Endothelial cell of hepatic sinusoid (primary cell): ENCODE data around the gene TNMD.

ENCODE experiments used
- in situ Hi-C: cut with HindIII; loops from 2 replicates; pipeline ENCODE4 v1.10.0; 2017; ENCODE audit warnings: low sequenced_read_pairs

The TNMD gene

DNA sequence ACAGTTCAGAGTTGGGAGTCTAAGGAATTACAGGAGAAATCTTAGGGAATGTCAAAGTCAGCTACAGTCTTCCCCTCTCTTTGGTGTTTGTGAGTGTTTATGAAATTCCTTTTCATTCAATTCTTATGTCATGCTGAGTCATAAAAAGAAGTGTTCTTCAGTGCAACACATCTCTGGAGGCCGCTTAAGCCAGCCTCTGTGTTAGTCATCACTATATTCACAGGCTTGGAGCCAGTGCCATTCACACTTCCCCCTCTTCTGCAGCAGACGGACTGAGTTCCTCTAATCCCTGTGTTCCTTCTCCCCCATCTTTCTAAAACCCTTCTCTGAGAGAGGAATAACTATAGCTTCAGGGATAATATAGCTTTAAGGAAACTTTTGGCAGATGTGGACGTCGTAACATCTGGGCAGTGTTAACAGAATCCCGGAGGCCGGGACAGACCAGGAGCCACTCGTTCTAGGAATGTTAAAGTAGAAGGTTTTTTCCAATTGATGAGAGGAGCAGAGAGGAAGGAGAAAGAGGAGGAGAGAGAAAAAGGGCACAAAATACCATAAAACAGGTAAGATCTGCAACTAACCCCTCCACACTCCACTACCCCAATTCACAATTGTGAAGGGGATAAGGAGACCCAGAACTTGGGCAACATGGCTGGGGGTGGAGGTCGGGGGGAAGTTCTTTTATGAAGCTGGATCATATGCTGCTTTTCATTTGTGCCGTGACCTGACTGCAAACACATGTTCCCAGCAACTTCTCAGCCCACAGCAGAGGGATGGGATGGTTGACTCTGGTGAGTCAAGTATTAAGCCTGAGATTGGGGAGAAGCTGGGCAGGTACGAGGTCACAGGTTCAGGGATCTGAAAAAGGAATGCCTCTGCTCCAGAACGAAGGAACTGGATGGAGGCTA lies 59.5 kb downstream of the TNMD start, which contains the start of gene SRPX2:
Gene SRPX2 (plus strand): TSS at position 244 of the 905 bp plus-strand sequence. CDS start 2,124 bp downstream, outside the sequence.
- in situ Hi-C loops: no loop called here

DNA sequence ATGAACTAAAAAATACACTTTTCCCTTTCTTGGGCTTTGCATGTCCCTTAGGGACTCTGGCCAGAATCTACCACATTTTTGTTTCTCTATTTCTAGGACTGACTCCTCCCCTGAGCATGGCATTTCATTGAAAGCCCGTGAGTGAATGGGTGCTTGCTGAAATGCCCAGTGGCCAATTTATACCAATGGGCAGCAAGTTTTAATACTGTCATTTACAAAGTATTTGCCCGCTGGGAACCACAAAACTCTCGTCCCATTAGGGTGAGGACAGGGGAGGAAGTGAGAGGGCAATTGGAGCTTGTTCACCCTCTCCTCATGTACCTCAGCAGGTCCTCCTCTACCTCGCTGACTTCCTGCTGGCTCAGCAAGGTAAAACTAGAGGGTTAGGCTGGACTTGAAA lies 60.4 kb downstream of the TNMD start:
- in situ Hi-C loops: no loop called here

DNA sequence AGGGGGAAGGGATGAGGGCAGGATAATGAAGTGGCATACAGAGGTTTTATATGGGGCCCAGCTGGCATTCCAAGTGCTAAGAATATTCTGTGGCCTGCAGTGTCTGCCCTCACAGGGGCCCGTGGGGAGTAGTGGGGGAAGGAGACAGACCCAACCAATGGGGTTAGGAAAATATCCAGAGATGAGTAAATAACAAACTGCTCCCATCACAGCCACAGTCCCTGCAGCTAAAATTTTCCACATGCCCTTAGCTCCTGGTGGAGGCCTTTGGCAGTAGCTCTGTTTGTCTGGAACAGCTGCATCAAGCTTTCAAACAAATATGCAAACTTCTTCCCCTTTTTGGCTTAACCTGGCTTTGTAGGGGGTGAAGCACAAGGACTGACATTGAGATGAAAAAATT lies 62.4 kb downstream of the TNMD start:
- in situ Hi-C loops: no loop called here

DNA sequence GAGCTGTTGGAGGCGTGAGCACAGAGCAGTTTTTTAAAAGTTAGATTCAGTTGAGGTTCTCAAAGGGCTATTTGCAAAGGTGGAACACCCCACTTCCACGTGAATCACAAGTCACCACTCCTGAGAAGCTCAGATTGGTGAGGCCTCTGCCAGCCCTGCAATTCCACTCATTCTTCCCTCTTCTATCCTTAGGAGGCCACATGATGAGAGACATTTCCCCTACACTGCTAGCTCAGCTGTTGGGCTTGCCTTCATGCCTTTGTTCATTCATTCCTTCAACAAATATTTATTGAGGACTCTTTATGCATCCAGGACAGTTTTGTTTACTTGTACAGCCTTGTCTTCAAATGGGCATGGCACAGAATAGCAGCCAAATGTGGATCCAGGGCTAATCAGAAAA lies 63.0 kb downstream of the TNMD start:
- in situ Hi-C loops: no loop called here

DNA sequence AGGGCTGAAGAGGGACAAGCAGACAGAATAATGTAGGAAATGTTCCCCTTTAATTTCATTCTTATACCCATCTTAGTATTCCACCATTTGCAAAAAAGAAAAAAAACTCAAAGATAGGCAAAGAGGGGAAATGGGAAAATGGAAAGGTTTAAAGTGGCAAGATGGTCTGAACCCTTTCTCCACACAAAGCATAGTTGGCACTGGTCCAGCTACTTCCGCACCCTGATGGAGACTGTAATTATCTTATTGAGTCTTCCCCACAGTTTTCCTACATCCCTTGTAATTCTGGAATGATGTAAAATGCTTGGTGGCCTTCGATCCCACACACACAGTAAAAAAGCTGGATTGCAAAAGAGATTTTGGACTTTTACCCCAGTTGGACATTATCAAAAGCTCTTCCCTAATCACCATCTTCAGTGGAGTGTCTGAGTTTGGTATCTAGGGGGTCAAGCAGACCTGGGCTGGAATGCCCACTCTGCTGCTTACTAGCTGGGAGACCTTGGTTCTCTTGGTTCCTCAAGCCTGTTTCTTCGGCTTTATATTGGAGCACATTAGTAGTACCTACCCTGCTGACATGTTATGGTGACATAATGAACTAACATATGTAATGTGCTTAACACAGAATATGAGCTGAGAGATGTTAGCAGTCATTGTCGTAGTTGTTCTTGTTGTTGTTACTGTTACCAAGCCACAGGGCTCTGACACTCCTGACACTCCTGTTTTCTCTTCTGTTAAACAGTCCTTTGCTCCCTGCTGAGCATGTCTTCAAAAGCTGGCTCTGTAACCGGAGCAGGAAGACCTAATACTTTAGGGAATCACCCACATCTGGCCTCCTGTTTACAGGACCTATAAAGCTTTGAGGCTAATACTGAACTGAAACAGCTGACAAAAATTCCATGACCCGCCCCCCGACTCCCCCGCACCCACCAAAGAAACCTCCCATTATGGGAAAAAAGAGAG lies 64.0 kb downstream of the TNMD start:
- in situ Hi-C loops: no loop called here
